ENCODE measurements around the gene SYK. TPM values are rescaled to one million over a fixed set of nuclear protein-coding genes. Genes with fewer than 3 reads are reported as not detected.
A peak's percentile ranks its signal among the peaks of the same experiment; 100 is the strongest.
"Not testable (repeated sequence)": the region's sequence is repeated elsewhere in the genome, so short reads cannot be mapped to it uniquely, and the experiment has no call there.

Gene SYK
- total and polyA plus RNA-seq, 2 donors (not counting 1 experiment from before 2014, with no cell fraction given) = 60.3 to 242 TPM

GRCh38 chr9:90821236-90821635 is 19.6 kb downstream of the SYK start:
- Histone ChIP-seq H3K4me2 (replicated peaks; ENCODE audit: low read depth, low read length, poor library complexity, severe bottlenecking) (peak overlapping the region; percentile 23), H3K4me1 (ENCODE audit: control insufficient read depth in 2 of 2, insufficient read depth in 2 of 2, low read length in 2 of 2) (peaks cover 51 to 54% of the 10 kb centered on the region in 2 donors), H3K79me2 (ENCODE audit: control insufficient read depth, insufficient read depth, low read length) (peaks cover 100% of the 10 kb centered on the region), H3K27ac (ENCODE audit: low read length in 2 of 2) (peak overlapping the region in 1 of 2 donors; percentile 35), H4K20me1 (ENCODE audit: control insufficient read depth, insufficient read depth, low read length, poor library complexity, severe bottlenecking) (peaks cover 40% of the 10 kb centered on the region), H3K36me3 (replicated peaks in 1 of 2; ENCODE audit: control extremely low read depth in 1 of 2, control insufficient read depth in 1 of 2, extremely low read depth in 1 of 2, insufficient read depth in 2 of 2, low read length in 1 of 2) (peaks cover 0 to 52% of the 10 kb centered on the region in 2 experiments)
- Mint-ChIP-seq H3K27ac (peak overlapping the region; percentile 86), H3K4me1 (peaks cover 87% of the 10 kb centered on the region), H3K4me3 (peak overlapping the region; percentile 2)
- DNase-seq; intact Hi-C loops (cut with micrococcal nuclease); H3K27me3 ChIP-seq (replicated peaks in 1 of 4; ENCODE audit: control extremely low read depth in 1 of 4, control insufficient read depth in 3 of 4, insufficient read depth in 4 of 4, low read length in 3 of 4); ATAC-seq (ENCODE audit: low read depth); H3K4me3 ChIP-seq (ENCODE audit: control extremely low read depth in 1 of 5, extremely low read depth in 1 of 5, insufficient read depth in 1 of 5, low read depth in 2 of 5, low read length in 4 of 5); H3K9me3 ChIP-seq (ENCODE audit: control extremely low read depth in 1 of 3, control insufficient read depth in 2 of 3, insufficient read depth in 1 of 3, low read length in 2 of 3); H2AFZ ChIP-seq (ENCODE audit: insufficient read depth, low read depth, low read length, poor library complexity, severe bottlenecking); H3K9me3 Mint-ChIP-seq (ENCODE audit: insufficient read depth); H3K27me3 Mint-ChIP-seq; H3K9ac ChIP-seq (ENCODE audit: low read length); POLR2A ChIA-PET: not testable (repeated sequence)
- WGBS (ENCODE audit: insufficient coverage) = no CpG with 5 or more reads among the region's 1 CpG
- CTCF ChIA-PET = interaction anchor here (0.6 kb wide), 1 partner anchor 10 kb away, joined by 3 read pairs; no protein-coding TSS in a partner anchor

- POLR2A ChIA-PET = no interaction called here
- peaks cover 87% of the 10 kb centered on the region for H3K4me1 Mint-ChIP-seq
Observed at GRCh38 chr9:90821697-90822096, 20.1 kb downstream of the SYK start.

More at GRCh38 chr9:90821697-90822096, 20.1 kb downstream of the SYK start:
- peaks cover 0 to 48% of the 10 kb centered on the region in 2 experiments for H3K36me3 ChIP-seq (replicated peaks in 1 of 2; ENCODE audit: control extremely low read depth in 1 of 2, control insufficient read depth in 1 of 2, extremely low read depth in 1 of 2, insufficient read depth in 2 of 2, low read length in 1 of 2)
- peaks cover 100% of the 10 kb centered on the region for H3K79me2 ChIP-seq (ENCODE audit: control insufficient read depth, insufficient read depth, low read length)
- H2AFZ ChIP-seq (ENCODE audit: insufficient read depth, low read depth, low read length, poor library complexity, severe bottlenecking) = no peak overlapping the region
- ATAC-seq (ENCODE audit: low read depth) (peak; percentile 50), DNase-seq (no peak)
- CTCF ChIA-PET = interaction anchor here (0.6 kb wide), 1 partner anchor 11 kb away, joined by 3 read pairs; no protein-coding TSS in a partner anchor
- no CpG with 5 or more reads among the region's 5 CpGs for WGBS (ENCODE audit: insufficient coverage)
- H3K27ac ChIP-seq (ENCODE audit: low read length in 2 of 2) = peak overlapping the region in 1 of 2 donors; percentile 35
- Mint-ChIP-seq H3K4me3 (peak overlapping the region; percentile 63), H3K27me3 (no peaks in the 10 kb centered on the region), H3K27ac (peak overlapping the region; percentile 86), H3K9me3 (ENCODE audit: insufficient read depth) (peaks cover 3% of the 10 kb centered on the region)
- no peaks in the 10 kb centered on the region for H3K9me3 ChIP-seq (ENCODE audit: control extremely low read depth in 1 of 3, control insufficient read depth in 2 of 3, insufficient read depth in 1 of 3, low read length in 2 of 3)
- H3K4me3 ChIP-seq (ENCODE audit: control extremely low read depth in 1 of 5, extremely low read depth in 1 of 5, insufficient read depth in 1 of 5, low read depth in 2 of 5, low read length in 4 of 5) = no peak overlapping the region
- intact Hi-C loops (cut with micrococcal nuclease) = no loop called here
- no peaks in the 10 kb centered on the region for H3K27me3 ChIP-seq (replicated peaks in 1 of 4; ENCODE audit: control extremely low read depth in 1 of 4, control insufficient read depth in 3 of 4, insufficient read depth in 4 of 4, low read length in 3 of 4)
- H3K4me1 ChIP-seq (ENCODE audit: control insufficient read depth in 2 of 2, insufficient read depth in 2 of 2, low read length in 2 of 2) = peaks cover 51 to 54% of the 10 kb centered on the region in 2 donors
- TF ChIP-seq CTCF (IDR thresholded peaks at IDR 0.05) = no peak
- no peak for TF ChIP-seq EZH2 (IDR thresholded peaks at IDR 0.05; ENCODE audit: borderline replicate concordance, insufficient read depth, low read depth, low read length, poor library complexity, severe bottlenecking)
- peak overlapping the region; percentile 23 for H3K4me2 ChIP-seq (replicated peaks; ENCODE audit: low read depth, low read length, poor library complexity, severe bottlenecking)
- H3K9ac ChIP-seq (ENCODE audit: low read length) = no peak overlapping the region
- H4K20me1 ChIP-seq (ENCODE audit: control insufficient read depth, insufficient read depth, low read length, poor library complexity, severe bottlenecking) = peaks cover 38% of the 10 kb centered on the region

All from B cell (primary cell).